ENCODE results near the gene LRTM1.

LRTM1 gene

DNA sequence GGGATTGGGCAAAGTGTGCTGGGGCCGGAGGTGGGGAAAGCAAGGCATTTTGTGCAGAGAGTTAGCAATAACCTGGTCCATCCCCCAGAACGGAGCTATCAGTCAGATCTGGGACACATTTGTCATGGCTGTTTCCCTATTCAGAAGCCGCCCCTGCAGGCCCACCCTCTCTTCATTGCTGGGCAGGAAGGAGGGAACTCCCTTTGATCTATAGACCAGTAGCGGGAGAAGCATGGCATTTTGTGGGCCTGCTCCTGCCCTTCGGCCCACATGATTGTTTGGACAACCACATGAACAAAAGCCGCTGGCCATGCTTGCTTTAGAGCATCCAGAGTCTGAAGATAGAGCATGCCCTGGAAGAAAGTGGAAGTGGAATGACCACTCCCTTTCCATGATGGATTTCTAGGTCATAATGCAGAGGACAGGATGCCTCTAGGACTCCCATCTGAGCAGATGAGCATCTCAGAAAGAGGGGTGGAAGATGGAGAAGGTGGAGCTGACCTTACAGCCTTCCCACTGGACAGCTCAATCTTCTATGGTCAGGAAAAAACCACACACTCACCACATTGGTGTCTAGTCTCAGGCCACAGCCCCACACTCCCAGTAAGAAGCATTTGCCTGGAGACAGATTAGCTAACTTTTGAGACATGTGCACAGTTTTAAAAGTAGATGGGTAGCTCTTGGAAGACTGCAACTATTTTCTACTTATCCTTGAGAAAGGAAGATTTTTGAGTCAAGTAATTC is 11.9 kb upstream of the LRTM1 start:
- peak; percentile 9 for DNase-seq

DNA sequence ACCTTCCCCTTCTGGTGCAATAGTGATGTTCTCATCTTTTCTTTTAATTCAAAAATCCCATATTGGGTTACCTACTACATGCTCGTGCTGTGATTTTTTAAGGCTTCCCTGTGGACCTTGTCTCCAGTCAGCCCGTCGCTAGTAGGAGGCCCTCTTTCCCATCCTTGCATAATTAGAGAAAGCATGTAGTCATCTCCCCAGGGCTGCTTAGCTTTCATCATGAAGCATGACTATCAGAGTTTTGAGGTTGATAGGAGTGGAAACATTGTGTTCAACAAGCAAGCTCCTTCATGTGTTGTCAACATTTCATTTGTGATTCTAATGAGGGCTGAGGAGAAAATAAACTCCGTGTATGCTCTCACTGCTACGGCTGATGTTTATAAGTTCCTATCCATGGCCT is 8.7 kb upstream of the LRTM1 start:
- DNase-seq: no peak

DNA sequence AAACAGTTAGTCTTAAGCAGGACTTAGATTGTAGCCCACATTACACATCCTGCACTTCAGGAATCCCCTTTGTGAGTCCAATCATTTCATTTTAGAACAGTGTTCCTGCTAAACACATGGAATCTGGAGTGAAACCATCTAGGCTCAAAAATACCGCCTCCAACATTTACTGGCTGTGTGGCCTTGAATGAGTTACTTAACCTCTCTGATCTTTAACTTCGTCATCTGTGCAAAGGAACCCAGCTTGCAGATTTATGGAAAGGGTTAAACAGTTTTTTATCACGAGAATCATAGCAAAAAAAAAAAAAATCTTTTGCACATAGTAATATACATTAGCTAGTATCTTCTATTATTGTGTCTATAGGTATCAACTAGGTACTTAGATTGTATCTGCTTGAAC is 8.0 kb upstream of the LRTM1 start:
- no peak for DNase-seq

DNA sequence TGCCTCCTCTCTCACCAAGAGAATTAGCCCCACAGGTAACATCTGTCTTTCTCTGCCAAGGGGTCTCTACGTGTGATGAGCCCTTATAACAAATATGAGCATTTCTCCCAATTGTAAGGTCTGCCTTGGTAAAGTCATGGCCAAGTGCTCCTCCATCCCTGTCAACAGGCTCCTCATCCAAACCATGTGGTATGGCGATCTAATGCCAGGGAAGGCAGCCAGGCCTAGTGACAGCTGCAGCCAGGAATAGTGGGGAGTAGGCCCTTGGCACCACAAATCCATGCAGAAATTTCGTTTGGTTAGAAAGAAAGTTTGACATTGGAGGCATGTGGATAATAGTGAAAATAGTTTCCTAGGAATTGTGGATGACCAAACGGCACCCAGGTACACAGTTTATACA is 4.7 kb upstream of the LRTM1 start:
- no peak for DNase-seq

DNA sequence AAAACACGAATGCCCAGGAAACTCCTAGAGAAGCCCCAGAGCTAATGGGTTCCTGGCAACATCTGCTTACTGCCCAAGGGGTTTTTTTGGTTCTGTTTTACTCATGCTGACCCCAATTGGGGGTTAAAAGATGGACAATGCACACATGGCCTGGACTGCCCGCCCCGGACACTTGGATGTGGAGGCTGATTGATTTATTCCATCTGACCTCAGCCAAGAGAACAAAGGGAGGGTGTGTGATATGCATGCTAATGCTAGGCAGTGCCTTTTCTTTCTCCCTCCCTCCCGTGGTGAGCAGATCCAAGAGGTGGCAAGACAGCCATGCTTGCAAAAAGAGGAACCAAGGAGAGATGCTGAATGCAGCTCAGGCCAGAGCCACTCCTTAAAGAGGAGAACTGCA is 3.3 kb upstream of the LRTM1 start:
- peak; percentile 10 for DNase-seq

DNA sequence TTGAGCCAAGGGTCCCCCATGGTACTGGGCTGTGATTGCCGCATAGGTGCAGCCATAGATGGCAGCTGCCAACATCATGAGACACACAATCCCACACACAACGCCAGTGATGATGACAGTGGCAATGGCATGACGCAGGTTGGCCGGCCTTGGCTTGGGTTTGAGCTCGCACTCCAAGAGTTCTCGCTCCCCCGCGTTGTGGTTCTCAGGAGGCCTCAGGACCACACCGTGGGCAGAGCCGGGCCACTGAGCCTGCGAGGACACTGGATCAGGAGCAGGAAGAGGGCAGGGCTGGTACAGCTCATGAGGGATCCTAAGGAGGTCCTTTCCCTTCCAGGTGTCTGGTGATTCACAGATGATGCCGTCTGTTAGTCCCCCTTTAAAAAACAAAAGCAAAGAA is 9.3 kb downstream of the LRTM1 start:
- DNase-seq: no peak

DNA sequence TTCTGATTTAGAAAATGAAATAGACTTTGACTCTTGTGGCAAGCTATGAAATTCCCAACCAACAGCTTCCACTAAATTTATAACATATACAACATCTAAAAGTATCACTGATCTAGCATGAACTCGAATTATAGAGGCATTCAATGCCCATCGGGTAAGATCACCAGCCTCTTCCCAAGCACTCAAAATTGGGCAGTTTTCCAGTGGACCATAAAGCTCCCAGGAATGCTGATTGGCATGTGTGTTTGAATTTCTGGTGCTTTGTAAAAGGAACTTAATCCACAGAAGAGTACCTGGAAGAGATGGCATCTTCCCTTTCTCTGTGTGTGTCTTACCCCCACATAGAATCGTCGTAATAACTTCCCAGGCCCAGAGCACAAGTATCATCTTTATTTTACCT is 10.0 kb downstream of the LRTM1 start:
- DNase-seq: no peak

DNA sequence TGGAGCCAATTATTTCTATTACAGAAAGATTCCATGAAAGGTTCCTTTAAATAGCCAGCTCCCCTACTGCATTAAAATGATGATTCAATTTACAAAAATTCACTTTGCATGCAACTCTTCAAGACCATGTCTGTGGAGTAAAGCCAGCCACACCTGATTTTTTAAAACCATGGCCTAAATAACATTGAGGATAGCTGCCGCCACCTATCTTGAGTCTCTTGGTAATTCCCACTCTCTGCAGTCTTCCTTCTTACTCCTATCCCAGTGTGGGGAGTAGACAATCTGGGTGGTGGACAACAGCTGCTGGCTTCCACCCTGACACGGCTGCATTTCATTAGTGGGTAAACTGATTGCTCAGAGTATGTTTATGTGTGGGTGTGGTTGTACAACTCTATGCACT is 10.7 kb downstream of the LRTM1 start:
- no peak for DNase-seq

DNA sequence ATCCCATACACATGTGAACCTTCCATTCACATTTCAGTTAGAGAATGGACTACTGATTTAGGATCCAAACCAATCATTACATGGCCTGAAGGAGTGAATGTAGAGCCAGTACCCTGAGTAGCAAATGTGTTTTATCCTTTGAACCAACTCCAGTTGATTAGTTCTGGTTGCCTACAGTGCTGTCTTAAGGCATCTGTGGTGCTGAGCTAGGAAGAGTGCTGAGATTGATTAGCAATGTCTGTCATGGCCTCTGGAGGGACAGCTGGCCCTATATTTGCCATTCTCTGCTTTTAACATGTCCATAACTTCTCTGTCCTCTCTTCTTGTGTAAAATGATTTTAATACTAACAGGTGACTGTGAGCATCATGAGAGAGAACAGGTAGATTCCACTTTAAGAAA is 11.1 kb downstream of the LRTM1 start:
- DNase-seq: no peak

DNA sequence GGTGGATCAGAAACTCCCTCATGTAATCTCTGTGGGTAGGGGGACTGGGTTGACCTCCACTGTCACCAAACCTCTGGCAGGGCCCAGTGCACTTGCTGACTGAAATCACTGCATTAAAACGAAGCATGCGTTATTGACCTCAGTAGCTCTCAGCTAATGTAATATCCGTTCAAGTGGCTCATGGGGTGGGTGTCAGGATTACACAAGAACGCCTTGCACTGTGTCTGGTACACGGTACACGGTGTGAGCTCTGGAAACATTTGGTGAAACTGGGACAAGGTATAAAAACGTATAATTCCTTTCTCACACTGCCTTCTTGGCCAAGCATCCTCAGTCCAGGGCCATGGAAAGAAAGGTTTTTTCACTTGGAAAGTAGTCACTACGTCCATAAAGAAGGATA is 11.9 kb downstream of the LRTM1 start:
- no peak for DNase-seq

DNA sequence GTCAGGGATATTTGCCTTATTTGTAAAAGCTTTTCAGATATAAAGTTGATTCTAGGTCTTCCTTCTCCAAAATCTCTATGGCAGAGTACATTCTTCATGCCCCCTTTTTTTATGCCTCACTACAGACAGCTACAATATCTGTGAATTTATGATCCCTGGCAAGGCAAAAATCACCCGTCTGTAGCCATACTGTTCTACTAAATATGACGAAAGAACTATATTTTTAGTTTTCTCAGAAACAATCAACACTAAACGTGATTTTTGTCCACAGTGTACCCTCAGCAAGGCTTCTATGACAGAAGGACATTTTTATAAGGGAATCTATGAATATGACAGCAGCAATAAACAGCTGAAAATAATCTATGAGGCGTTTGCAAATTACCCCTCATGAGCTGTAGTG is 12.7 kb downstream of the LRTM1 start:
- DNase-seq: no peak

DNA sequence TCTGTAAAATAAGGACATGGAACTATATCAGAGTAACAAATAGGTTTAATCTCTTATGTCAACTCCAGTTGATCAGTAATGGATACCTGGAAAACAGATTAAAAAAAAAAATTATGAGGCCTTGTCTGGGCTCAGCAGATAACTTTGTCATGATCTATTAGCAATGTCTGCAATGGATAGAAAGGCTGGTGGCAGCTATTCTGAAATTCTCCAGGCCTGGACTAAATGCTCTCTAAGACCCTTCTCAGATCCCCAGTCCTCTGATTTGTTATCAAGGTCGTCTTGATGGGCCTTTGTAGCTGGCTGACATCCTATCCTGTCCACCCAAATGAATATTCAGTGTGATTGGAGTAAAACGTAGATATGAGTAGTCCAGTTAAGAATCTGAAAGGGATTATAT is 13.7 kb downstream of the LRTM1 start:
- DNase-seq: no peak

DNA sequence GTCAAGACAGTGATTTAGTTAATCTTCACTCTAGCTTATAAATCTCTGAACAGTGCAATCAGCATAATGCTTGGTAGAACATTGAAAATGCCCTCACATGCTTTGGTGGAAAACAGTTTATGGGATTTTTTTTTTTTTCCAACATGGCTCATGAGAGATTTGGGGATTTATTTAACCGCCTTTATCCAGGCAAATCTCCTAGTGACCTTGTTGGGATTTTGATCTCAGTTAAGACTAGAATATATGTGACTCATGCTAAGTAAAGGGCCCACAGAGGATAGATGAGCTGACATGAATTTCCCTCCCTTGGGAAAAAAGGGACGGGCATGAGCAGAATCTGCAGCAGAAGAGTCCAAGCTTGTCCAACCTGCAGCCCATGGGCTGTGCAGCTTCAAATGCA is 18.7 kb downstream of the LRTM1 start:
- no peak for DNase-seq

DNA sequence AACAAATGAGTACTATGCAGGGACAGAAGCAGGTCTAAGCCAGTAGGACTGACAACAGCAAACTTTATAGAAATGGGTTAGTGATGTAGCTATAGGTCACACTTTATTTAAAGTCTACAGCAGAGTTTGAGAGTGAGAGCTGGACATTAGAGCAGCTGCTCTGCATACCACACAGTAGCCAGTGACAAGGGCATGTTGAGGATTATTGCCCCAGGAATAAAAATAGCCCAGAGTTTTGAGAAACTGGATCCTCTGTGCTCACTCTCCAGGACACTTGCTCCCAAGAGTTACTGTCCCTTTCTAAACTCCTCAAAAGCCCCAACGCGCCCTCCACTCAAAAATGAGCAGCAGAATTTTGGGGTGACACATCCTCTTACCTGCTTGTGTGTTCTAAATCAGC is 21.1 kb downstream of the LRTM1 start:
- no peak for DNase-seq

DNA sequence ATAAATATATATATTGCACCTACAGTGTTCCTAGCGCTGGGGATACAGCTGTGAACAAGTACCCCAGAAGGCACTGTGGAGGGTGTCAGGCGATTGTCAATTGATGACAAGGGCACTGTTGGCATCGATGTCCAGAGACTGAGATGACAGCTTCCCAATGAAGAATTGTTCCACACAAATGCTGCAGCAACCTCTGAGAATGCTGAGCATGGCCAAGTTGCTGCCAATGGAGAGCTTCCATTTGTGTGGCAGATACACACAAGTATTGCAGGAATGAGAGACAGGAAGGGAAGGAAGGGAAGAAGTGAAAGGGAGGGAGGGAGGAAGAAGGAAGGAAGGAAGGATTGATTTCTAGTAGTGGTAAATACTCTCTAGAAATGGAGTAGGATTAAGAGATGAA is 21.9 kb downstream of the LRTM1 start:
- no peak for DNase-seq

DNA sequence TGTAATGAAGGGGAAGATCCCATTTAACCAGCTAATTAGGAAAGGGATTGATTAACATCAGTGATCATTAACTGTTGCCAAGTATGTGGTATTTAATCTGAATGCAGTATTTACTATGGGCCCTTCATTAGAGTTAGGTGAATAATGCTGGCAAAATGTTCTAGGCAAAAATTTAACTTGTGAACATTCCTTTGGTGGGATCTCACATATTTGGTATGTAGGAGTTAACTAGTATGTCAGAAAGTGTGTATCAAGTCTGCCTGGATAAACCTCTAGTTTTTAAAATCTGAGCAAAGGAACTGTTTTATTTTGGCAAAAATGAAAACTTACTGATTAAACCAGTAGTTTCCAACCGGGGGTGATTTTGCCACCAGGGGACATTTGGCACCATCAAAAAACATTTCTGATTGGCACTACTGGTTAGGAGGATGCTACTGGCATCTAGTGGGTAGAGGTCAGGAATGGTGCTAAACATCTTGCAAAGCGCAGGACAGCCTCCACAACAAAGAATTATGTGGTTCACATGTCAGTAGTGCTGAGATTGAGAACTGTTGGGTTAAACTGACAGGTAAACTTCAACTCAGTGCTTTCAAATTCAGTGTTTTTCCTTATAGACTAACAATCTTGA is 22.5 kb downstream of the LRTM1 start:
- DNase-seq: no peak

DNA sequence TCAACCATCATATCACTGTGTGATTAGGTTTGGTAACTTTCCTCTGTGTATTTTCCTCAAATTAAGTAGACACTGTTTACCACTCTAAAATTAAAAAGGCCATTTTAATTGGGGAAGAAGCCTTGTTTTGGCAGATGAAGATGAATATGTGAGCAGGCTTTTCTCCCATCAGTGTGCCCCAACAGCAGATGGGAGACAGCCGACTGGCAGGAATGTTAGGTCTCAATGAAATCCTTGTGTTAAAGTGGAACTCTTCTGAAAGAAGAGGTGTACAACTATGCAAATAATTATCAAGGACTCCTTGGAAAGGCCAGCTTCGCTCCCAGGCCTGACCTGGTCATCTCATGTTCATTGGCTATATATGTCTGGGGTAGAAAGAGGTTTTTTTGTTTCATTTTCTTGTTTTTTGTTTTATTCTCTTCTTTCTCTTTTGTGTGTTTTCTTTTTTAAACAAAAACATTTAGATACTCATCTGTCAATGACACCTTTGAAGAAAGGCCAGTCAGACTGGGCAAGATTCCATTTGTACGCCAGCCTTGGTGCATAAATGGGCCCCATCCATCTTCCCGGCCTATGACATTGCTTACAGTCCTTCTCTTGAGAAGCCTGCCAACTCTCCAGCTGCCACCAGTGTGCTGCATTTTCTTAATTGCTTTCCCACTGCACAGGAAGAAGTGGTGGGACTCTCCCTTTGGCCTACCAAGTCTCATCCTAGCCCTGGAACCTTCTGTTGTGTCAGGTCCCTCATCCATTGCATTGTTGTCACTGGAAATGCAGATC is 25.8 kb downstream of the LRTM1 start:
- DNase-seq: no peak

DNA sequence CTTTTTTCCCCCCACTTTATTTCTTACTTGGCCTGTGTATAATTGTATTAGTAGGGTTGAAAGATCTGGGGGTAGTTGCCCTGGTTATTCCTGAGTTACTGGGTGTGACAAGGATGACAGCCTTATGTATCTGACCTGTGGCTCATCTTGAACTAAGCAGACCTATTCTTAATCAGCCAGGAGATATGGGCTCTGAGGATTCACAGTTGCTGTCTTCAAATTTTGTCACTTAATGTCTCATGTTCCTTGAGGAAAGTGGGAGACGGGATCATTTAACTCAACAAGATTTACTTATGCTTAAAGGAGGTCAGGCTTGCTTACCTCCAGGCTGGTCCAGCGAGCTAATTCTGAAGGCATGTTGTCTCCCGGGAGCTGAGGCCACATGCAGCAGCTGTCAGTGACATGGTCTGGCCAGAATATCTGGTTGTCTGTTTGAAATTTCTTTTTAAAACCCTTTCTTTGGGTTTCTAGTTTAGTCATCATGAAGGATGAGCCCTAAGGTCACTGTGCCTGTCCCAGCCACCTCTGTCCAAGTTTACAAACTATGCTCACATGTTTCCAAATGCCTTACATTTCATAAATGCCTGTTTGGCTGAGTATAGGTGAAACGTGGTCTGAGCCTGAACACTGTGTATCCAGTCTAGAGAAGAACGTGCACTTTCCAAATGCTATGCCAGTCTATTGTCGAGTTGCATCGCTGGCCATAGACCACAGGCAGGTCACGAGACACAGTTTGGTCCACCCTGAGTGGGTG is 26.8 kb downstream of the LRTM1 start:
- DNase-seq: no peak

DNA sequence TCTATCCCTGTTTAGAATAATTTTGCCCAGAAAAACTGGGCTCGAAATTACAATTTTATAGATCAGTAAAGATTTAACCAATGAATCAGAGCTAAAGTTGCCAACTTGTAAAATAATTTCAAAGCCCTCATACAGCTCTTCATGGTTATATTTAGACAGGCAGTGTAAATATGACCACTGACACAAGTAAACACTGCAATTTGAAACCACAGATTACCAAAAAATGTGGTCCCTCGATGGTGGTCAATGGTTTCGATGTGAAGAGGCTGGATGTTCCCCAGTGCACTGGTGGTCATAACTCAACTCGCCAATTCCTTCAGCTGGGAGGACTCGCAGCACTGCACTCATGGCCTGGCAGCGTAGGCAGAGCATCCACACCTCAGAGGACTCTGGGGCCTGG is 28.6 kb downstream of the LRTM1 start:
- DNase-seq: no peak

DNA sequence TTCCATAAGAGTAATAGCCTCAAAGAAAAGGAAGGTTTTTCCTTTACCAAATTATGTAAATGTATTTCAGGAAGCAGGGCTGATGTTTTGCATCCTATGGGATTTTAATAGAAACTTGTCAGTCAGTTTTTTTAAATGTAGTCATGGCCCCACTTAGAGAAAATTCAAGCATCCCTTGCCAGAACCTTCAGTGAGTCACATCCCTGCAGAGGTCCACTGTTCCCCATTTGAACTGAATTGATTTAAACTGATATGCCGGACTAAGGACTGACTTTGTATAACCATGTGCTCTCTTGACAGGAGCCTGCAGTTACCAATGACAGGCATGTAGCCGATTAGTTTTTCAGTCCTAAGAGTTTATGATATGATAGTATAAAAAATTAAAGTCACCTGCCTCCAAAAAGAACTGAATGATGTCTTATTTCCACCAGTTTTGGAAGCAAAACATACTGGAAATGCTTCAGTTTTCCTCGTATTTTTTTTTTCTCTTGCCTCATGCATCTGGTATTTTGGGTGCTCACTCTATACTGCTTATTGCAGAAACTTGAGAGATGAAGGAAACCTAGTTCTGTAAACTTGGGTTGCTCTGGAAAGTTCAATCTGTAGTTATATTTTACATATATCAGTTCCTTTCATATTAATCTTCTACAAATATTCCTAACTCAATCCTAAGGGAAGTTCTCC is 30.7 kb downstream of the LRTM1 start:
- DNase-seq: no peak

DNA sequence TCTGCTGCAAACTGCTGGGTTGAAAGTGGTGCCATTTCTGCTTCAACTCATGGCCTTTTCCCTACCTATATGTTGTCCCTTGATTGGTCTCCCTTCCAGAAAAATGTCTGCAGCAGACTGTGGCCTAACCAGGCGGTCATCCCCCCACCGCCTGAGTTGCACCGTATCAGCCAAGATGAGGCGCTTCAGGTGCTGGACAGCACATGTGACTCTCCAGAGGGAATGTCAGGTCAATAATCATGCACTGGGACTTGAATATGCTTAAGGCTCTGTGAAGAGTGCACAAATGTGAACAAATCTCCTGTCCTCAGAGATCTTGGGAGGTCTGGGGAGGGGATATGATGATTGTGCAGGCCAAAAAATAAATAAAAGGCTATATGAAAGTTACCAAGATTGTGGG is 32.2 kb downstream of the LRTM1 start:
- no peak for DNase-seq

DNA sequence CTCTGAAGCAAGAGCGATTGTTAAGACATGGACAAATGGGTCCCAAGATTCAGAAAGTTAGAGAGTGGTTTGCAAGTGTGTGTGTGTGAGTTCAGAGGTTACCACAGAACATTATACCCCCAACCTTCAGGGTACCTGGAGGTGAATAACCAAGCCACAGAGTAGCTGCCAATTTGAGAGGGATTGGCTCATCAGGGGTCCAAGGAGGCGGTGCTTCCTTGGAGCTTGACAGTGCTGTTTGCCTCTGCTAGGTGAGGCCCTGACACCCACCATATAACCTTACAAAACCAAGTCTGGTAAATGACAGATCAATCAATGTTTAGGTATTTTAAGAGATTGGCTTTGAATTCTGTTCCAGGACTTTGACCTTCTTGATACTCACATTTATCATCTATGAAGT is 35.7 kb downstream of the LRTM1 start:
- no peak for DNase-seq

DNA sequence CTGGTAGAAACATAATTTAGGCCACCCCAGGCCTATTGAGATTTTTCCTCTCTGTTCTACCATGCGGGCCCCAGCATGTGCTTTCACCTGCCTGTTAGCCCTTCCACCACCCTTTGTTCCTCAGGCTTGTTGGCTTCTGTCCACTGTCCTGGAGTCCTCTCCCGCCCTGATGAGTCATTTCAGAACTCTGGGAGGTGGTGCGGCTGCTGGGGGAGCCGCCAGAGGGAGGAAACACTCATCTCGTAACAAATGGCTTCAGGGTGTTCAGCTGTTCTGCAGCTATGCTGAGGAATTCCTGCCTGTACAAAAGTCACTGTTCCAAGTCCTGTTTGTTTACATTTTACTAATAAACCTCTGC is 36.3 kb downstream of the LRTM1 start:
- DNase-seq: peak; percentile 54
